GM18502 (cell line): ENCODE measurements around the gene IL12RB1.
A peak's percentile ranks its signal among the peaks of the same experiment; 100 is the strongest.

Experiments used
- ATAC-seq: cut with Tn5 transposase; IDR thresholded peaks from one replicate; pipeline ENCODE4 v1.9.1; 2021; ENCODE audit warnings: mild to moderate bottlenecking; ENCODE audit not compliant: unreplicated experiment, poor library complexity

Gene IL12RB1

GRCh38 chr19:18091217-18091608 is 4.5 kb upstream of the IL12RB1 start:
- no peak for ATAC-seq

- ATAC-seq, result no peak
Observed at GRCh38 chr19:18090545-18091216, 3.9 kb upstream of the IL12RB1 start.

GRCh38 chr19:18089726-18090125 is 3.0 kb upstream of the IL12RB1 start:
- ATAC-seq, result no peak

GRCh38 chr19:18089096-18089541 is 2.4 kb upstream of the IL12RB1 start:
- peak; percentile 49 for ATAC-seq

- no peak for ATAC-seq
Observed at GRCh38 chr19:18085702-18086457, 854 bp downstream of the IL12RB1 start.

- ATAC-seq, result no peak
Observed at GRCh38 chr19:18083929-18084684, 2.6 kb downstream of the IL12RB1 start.

- ATAC-seq, result no peak
Observed at GRCh38 chr19:18074192-18074591, 12.5 kb downstream of the IL12RB1 start.

GRCh38 chr19:18073197-18073596 is 13.5 kb downstream of the IL12RB1 start:
- ATAC-seq, result no peak

GRCh38 chr19:18072335-18072734 is 14.4 kb downstream of the IL12RB1 start:
- ATAC-seq, result no peak

GRCh38 chr19:18070181-18070580 is 16.6 kb downstream of the IL12RB1 start:
- ATAC-seq, result no peak

GRCh38 chr19:18069383-18069782 is 17.4 kb downstream of the IL12RB1 start:
- ATAC-seq, result no peak

- no peak for ATAC-seq
Observed at GRCh38 chr19:18068395-18068794, 18.3 kb downstream of the IL12RB1 start.

GRCh38 chr19:18065173-18065495 is 21.6 kb downstream of the IL12RB1 start:
- no peak for ATAC-seq

GRCh38 chr19:18063463-18063862 is 23.3 kb downstream of the IL12RB1 start:
- no peak for ATAC-seq

GRCh38 chr19:18062028-18062427 is 24.7 kb downstream of the IL12RB1 start:
- no peak for ATAC-seq

- ATAC-seq, result no peak
Observed at GRCh38 chr19:18060472-18060871, 26.3 kb downstream of the IL12RB1 start.

GRCh38 chr19:18059902-18060301 is 26.8 kb downstream of the IL12RB1 start:
- ATAC-seq, result no peak

GRCh38 chr19:18059297-18059696 is 27.4 kb downstream of the IL12RB1 start:
- ATAC-seq, result no peak

- no peak for ATAC-seq
Observed at GRCh38 chr19:18058208-18059009, 28.3 kb downstream of the IL12RB1 start.

GRCh38 chr19:18057557-18057956 is 29.2 kb downstream of the IL12RB1 start:
- no peak for ATAC-seq
